ENCODE data around the gene EMP2. TPM values are rescaled to one million over a fixed set of nuclear protein-coding genes. Genes with fewer than 3 reads are reported as not detected.
"Not testable (repeated sequence)": the region's sequence is repeated elsewhere in the genome, so short reads cannot be mapped to it uniquely, and the experiment has no call there.

The EMP2 gene
- total RNA-seq, 4 donors from 2014 or later: 20.8 to 31.4 (median 27.5) TPM

DNA sequence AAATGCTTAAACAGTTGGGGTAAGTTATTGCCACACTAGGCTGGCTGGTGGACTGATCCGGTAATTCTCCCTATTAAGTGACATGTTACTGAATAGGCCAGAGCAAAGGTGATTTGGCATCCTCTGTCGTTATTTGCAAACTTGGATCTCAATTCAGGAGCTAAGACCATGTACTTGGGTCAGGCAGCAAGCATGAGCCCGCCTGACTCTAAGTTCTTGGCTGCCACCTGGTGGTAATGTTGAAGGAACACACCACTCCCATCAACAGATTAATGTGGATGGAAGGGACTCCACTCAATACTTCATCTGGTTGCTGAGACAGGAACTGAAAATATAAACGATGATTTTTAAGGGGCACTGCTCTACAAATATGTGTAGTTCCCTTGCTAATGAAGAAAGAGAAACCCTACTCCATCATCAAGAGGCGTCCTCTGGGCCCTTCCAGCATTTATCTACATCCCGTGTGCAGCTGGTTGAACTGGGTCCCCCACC is 70.8 kb downstream of the EMP2 start:
- TF ChIP-seq CTCF (IDR thresholded peaks at IDR 0.05) (peak; percentile 50 to 92 (median 86)), POLR2A (IDR thresholded peaks at IDR 0.05) (no peak)
- H3K27me3 ChIP-seq: no peaks in the 10 kb centered on the region
- no peaks in the 10 kb centered on the region for H3K9me3 ChIP-seq
- no peak overlapping the region for H3K27ac ChIP-seq
- no peaks in the 10 kb centered on the region for H3K36me3 ChIP-seq
- DNase-seq: peak in 2 of 3 donors; percentile 48 to 78
- H3K4me1 ChIP-seq: no peaks in the 10 kb centered on the region
- no peak overlapping the region for H3K4me3 ChIP-seq

DNA sequence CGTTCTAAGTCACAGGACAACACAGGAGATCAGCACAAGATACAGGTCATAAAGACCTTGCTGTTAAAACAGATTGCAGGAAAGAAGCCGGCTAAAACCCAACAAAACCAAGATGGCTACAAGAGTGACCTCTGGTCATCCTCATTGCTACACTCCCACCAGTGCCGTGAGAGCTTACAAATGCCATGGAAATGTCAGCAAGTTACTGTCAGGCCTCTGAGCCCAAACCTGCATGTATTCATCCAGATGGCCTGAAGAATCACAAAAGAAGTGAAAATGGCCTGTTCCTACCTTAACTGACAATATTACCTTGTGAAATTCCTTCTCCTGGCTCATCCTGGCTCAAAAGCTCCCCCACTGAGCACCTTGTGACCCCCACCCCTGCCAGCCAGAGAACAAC is 75.1 kb downstream of the EMP2 start:
- H3K9me3 ChIP-seq, DNase-seq, H3K4me1 ChIP-seq, H3K27ac ChIP-seq, H3K36me3 ChIP-seq, H3K27me3 ChIP-seq, H3K4me3 ChIP-seq: not testable (repeated sequence)

DNA sequence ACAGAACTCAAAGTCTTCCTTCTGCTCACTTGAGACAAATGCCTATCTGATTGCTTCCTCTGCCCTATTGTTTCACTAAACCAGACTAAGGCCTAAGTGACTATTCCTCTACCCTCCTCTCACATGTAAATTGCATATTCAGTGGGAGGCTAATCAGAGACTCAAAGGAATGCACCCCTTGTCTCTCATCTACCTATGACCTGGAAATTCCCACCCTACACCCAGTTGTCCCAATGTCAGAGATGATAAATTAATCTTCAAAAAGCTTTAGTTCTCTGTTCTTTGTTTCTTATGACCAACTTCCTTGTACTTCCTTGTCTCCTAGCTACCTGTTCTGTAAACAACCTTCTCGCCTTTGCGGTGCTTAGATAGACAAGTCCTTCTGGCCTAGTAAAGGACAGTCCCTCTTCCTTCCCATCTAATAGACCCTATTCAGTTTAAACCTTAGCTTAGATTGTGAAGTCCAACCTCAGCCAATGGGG is 76.0 kb downstream of the EMP2 start:
- no peak overlapping the region for H3K27ac ChIP-seq
- no peak for DNase-seq
- H3K36me3 ChIP-seq: no peaks in the 10 kb centered on the region
- H3K4me3 ChIP-seq: no peak overlapping the region
- no peaks in the 10 kb centered on the region for H3K27me3 ChIP-seq
- no peaks in the 10 kb centered on the region for H3K9me3 ChIP-seq
- TF ChIP-seq CTCF (IDR thresholded peaks at IDR 0.05): no peak
- no peak for TF ChIP-seq POLR2A (IDR thresholded peaks at IDR 0.05)
- no peaks in the 10 kb centered on the region for H3K4me1 ChIP-seq

- H3K4me3 ChIP-seq: no peak overlapping the region
- H3K27me3 ChIP-seq: no peaks in the 10 kb centered on the region
- no peaks in the 10 kb centered on the region for H3K9me3 ChIP-seq
- H3K36me3 ChIP-seq: no peaks in the 10 kb centered on the region
- TF ChIP-seq POLR2A (IDR thresholded peaks at IDR 0.05) (no peak), CTCF (IDR thresholded peaks at IDR 0.05) (no peak)
- H3K27ac ChIP-seq: no peak overlapping the region
- H3K4me1 ChIP-seq: no peaks in the 10 kb centered on the region
- no peak for DNase-seq
Measured at GRCh38 chr16:10502776-10503175, 77.6 kb downstream of the EMP2 start.

- Histone ChIP-seq H3K4me1 (no peaks in the 10 kb centered on the region), H3K4me3 (no peak overlapping the region), H3K36me3 (no peaks in the 10 kb centered on the region), H3K27ac (no peak overlapping the region), H3K27me3 (no peaks in the 10 kb centered on the region), H3K9me3 (no peaks in the 10 kb centered on the region)
- DNase-seq: no peak
- TF ChIP-seq POLR2A (IDR thresholded peaks at IDR 0.05): no peak
- TF ChIP-seq CTCF (IDR thresholded peaks at IDR 0.05): no peak
Measured at GRCh38 chr16:10501016-10501607, 79.3 kb downstream of the EMP2 start.

DNA sequence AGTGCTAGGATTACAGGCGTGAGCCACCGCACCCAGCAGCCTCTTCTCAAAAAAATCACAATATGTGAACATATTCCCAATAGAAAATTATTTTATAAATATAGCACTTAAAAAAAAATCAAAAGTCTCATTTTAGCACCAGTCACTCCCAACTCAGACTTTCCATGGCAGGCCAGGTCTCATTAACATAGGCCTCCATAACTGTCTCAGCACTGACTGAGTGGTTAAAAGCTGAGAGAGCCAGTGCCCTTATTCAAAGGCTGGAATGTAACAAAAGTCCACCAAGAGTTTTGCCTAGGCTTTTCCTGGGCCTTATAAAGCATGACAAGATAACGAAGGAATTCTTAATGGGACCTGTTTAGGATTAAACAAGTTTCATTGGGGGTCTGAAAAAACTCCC is 79.8 kb downstream of the EMP2 start:
- H3K4me1 ChIP-seq: no peaks in the 10 kb centered on the region
- no peaks in the 10 kb centered on the region for H3K36me3 ChIP-seq
- H3K27ac ChIP-seq: no peak overlapping the region
- H3K4me3 ChIP-seq: no peak overlapping the region
- no peaks in the 10 kb centered on the region for H3K27me3 ChIP-seq
- peaks cover 0 to 2% (median 0%) of the 10 kb centered on the region in 4 donors for H3K9me3 ChIP-seq
- DNase-seq: no peak
- TF ChIP-seq POLR2A (IDR thresholded peaks at IDR 0.05) (no peak), CTCF (IDR thresholded peaks at IDR 0.05) (no peak)
